Astrocyte (in vitro differentiated cells and primary cell): Measurements from ENCODE around the gene VGLL4. TPM values are rescaled to one million over a fixed set of nuclear protein-coding genes. Genes with fewer than 3 reads are reported as not detected.
A peak's percentile ranks its signal among the peaks of the same experiment; 100 is the strongest.

Experiments used
- DNase-seq: peaks from one replicate; pipeline ENCODE4 v3.0.0-alpha.2; 2010; ENCODE audit warnings: low read depth
- FAIRE-seq: peaks from 2 replicates; lab custom pipeline; 2011; peaks lifted over from hg19 to GRCh38; lab: Jason Lieb, UNC
- H2AFZ ChIP-seq: 2 replicates; pipeline ENCODE4 v1.6.0; 2012; ENCODE audit warnings: low read depth, low read length, inconsistent platforms
- H3K27ac ChIP-seq: 2 replicates; pipeline ENCODE4 v1.5.1; 2011; ENCODE audit warnings: low read depth, low read length, inconsistent platforms
- H3K27me3 ChIP-seq: 2 replicates; pipeline ENCODE4 v1.6.0; 2011; ENCODE audit warnings: low read length, inconsistent platforms; ENCODE audit not compliant: insufficient read depth
- H3K36me3 ChIP-seq: 2 replicates; pipeline ENCODE4 v1.5.1; 2011; ENCODE audit warnings: low read length, inconsistent platforms; ENCODE audit not compliant: insufficient read depth
- H3K4me1 ChIP-seq: 2 replicates; pipeline ENCODE4 v1.5.1; 2011; ENCODE audit warnings: low read length, inconsistent platforms; ENCODE audit not compliant: insufficient read depth
- H3K4me2 ChIP-seq: 2 replicates; pipeline ENCODE4 v1.6.0; 2012; ENCODE audit warnings: low read length, inconsistent platforms
- H3K4me3 ChIP-seq: 2 replicates; pipeline ENCODE4 v1.5.1; 2011; ENCODE audit warnings: low read depth, mild to moderate bottlenecking, low read length, inconsistent platforms; ENCODE audit not compliant: insufficient read depth
- H3K79me2 ChIP-seq: 2 replicates; pipeline ENCODE4 v1.6.0; 2012; ENCODE audit warnings: mild to moderate bottlenecking, low read length, inconsistent platforms; ENCODE audit not compliant: insufficient read depth
- H3K9ac ChIP-seq: 2 replicates; pipeline ENCODE4 v1.6.0; 2012; ENCODE audit warnings: mild to moderate bottlenecking, low read length, inconsistent platforms
- H3K9me3 ChIP-seq: 2 replicates; pipeline ENCODE4 v1.5.1; 2012; ENCODE audit warnings: low read depth, mild to moderate bottlenecking, low read length, inconsistent platforms; ENCODE audit not compliant: insufficient read depth
- H4K20me1 ChIP-seq: 2 replicates; pipeline ENCODE4 v1.6.0; 2012; ENCODE audit warnings: low read length, inconsistent platforms; ENCODE audit not compliant: insufficient read depth
- H3K27ac Mint-ChIP-seq: one replicate; pipeline ENCODE4 v1.8.0; 2021; ENCODE audit warnings: mild to moderate bottlenecking, mixed read lengths; ENCODE audit not compliant: unreplicated experiment
- H3K27me3 Mint-ChIP-seq: one replicate; pipeline ENCODE4 v1.8.0; 2021; ENCODE audit warnings: low read depth, mixed read lengths; ENCODE audit not compliant: unreplicated experiment
- H3K36me3 Mint-ChIP-seq: one replicate; pipeline ENCODE4 v1.8.0; 2021; ENCODE audit warnings: low read depth, mixed read lengths; ENCODE audit not compliant: unreplicated experiment
- H3K4me1 Mint-ChIP-seq: one replicate; pipeline ENCODE4 v1.8.0; 2021; ENCODE audit warnings: low read depth, mixed read lengths; ENCODE audit not compliant: unreplicated experiment
- H3K4me3 Mint-ChIP-seq: one replicate; pipeline ENCODE4 v1.8.0; 2021; ENCODE audit warnings: mild to moderate bottlenecking, moderate library complexity, mixed read lengths; ENCODE audit not compliant: unreplicated experiment
- H3K9me3 Mint-ChIP-seq: one replicate; pipeline ENCODE4 v1.8.0; 2021; ENCODE audit warnings: mild to moderate bottlenecking, mixed read lengths; ENCODE audit not compliant: unreplicated experiment
- EZH2 ChIP-seq: IDR thresholded peaks from 2 replicates; pipeline ENCODE4 v1.6.1; 2012; ENCODE audit warnings: mild to moderate bottlenecking, low read length, inconsistent platforms; ENCODE audit not compliant: insufficient read depth
- total RNA-seq: library from RNA; stranded (reverse); gene quantifications from 2 replicates; pipeline ENCODE4 v1.2.1, GENCODE V29; 2021
- TF ChIP-seq, protein P1 (sequence below): IDR thresholded peaks from 2 replicates; pipeline ENCODE4 v1.5.1; 2011; ENCODE audit warnings: low read depth, mild to moderate bottlenecking, inconsistent platforms, low read length, moderate library complexity; ENCODE audit not compliant: insufficient read depth

The VGLL4 gene
- total RNA-seq, 1 donor from 2014 or later, result 70.3 TPM

DNA sequence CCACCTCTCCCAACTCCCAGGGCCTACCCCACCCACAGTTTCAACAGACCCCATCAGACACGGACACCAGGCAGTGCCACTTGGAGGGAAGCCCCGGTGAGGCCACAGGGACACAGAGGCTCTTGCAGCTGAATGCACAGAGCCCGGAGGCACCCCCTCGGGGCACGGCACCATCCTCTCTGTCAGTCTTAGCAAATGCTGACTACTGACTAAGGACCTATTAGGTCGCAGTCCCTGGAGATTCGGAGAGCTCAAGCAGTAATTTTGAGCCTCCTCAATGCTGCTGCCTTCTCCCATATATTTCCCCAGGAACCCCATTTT, 79.9 kb downstream of the VGLL4 start:
- Histone ChIP-seq H2AFZ (no peak overlapping the region), H3K79me2 (peaks cover 93% of the 10 kb centered on the region), H3K4me1 (peaks cover 39% of the 10 kb centered on the region), H3K27ac (no peak overlapping the region), H3K9ac (no peak overlapping the region), H4K20me1 (peaks cover 63% of the 10 kb centered on the region), H3K9me3 (no peaks in the 10 kb centered on the region), H3K4me2 (no peak overlapping the region), H3K36me3 (peaks cover 29% of the 10 kb centered on the region), H3K4me3 (no peak overlapping the region), H3K27me3 (no peaks in the 10 kb centered on the region)
- H3K36me3 Mint-ChIP-seq, result peaks cover 28% of the 10 kb centered on the region
- no peaks in the 10 kb centered on the region for H3K27me3 Mint-ChIP-seq
- no peaks in the 10 kb centered on the region for H3K9me3 Mint-ChIP-seq
- DNase-seq (no peak), FAIRE-seq (no peak)
- peak overlapping the region; percentile 8 for H3K27ac Mint-ChIP-seq
- TF ChIP-seq, protein P1, sequence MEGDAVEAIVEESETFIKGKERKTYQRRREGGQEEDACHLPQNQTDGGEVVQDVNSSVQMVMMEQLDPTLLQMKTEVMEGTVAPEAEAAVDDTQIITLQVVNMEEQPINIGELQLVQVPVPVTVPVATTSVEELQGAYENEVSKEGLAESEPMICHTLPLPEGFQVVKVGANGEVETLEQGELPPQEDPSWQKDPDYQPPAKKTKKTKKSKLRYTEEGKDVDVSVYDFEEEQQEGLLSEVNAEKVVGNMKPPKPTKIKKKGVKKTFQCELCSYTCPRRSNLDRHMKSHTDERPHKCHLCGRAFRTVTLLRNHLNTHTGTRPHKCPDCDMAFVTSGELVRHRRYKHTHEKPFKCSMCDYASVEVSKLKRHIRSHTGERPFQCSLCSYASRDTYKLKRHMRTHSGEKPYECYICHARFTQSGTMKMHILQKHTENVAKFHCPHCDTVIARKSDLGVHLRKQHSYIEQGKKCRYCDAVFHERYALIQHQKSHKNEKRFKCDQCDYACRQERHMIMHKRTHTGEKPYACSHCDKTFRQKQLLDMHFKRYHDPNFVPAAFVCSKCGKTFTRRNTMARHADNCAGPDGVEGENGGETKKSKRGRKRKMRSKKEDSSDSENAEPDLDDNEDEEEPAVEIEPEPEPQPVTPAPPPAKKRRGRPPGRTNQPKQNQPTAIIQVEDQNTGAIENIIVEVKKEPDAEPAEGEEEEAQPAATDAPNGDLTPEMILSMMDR, result no peak
- TF ChIP-seq EZH2, result no peak
- peaks cover 49% of the 10 kb centered on the region for H3K4me1 Mint-ChIP-seq
- H3K4me3 Mint-ChIP-seq, result no peak overlapping the region

DNA sequence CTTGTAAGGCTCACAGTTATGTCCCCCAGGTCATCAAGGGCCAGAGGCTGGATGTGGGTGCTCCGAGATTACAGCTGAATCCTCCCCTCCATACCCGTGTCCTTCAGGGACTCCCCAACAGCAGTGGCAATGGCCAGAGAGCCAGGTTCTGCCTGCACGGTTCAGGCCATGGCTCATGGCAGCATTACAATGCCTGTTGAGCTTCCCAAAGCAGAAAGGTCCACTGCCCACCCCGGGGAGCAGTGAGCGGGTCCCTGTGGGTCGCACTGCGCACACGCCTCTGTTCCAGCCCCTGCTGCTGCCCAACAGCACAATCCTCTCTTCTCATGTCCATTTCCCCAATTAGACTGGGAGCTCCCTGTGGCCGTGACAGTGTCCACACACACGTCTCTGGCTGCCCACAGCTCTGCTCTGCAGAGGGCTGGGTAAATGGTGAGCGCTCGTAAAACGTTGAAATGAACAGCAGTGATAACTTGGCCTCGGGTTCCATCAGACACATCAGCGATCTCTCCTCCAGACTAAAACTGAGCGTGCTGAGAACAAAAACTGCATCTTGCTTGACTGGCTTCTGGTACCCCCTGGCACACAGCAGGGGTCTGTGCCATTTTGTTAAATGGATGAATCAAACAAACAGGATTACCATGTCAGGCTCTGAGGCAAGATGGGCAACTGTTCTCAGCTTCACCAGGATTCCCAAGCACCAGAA, 80.4 kb downstream of the VGLL4 start:
- H3K4me2 ChIP-seq, result no peak overlapping the region
- no peaks in the 10 kb centered on the region for H3K27me3 ChIP-seq
- Mint-ChIP-seq H3K4me1 (peaks cover 46% of the 10 kb centered on the region), H3K27me3 (no peaks in the 10 kb centered on the region), H3K27ac (peak overlapping the region; percentile 26), H3K9me3 (no peaks in the 10 kb centered on the region), H3K36me3 (peaks cover 28% of the 10 kb centered on the region), H3K4me3 (no peak overlapping the region)
- H3K79me2 ChIP-seq, result peaks cover 98% of the 10 kb centered on the region
- H3K4me1 ChIP-seq, result peaks cover 40% of the 10 kb centered on the region
- no peaks in the 10 kb centered on the region for H3K9me3 ChIP-seq
- FAIRE-seq (no peak), DNase-seq (no peak)
- no peak overlapping the region for H2AFZ ChIP-seq
- no peak overlapping the region for H3K27ac ChIP-seq
- no peak overlapping the region for H3K4me3 ChIP-seq
- H3K9ac ChIP-seq, result no peak overlapping the region
- H4K20me1 ChIP-seq, result peaks cover 68% of the 10 kb centered on the region
- peaks cover 29% of the 10 kb centered on the region for H3K36me3 ChIP-seq
- TF ChIP-seq, protein P1, result no peak
- TF ChIP-seq EZH2, result no peak

DNA sequence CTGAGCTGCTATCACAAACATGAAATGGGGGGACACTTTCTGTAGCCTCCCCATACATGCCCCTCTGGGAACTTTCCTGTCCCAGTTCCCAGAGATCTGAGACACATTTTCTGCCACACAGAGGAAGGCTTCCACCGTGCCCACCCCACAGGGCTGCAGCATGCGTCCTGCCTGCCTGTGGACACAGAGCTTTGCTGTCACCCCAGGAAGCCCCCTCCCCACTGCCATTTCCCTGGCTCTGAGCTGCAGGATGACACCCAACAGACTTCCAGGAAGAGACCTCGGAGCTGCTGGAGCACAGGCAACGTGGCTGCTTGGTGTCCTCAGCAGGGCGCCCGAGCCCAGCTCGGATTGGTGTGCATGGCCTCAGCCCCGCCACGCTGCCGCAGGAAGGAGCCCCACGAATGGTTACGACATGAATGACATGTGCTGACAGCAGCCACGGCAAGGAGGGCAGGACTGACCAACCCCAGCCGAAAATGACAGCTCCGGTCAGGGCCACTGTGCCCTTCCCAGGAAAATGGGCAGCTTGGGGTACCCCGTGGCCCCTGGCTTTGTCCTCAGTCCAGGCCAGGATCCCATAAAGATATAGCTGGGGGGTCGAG, 81.3 kb downstream of the VGLL4 start:
- peak overlapping the region; percentile 18 for H3K27ac Mint-ChIP-seq
- no peaks in the 10 kb centered on the region for H3K27me3 ChIP-seq
- peak overlapping the region; percentile 34 for H3K4me3 Mint-ChIP-seq
- H3K9ac ChIP-seq, result no peak overlapping the region
- no peak for DNase-seq
- H3K79me2 ChIP-seq, result peaks cover 90% of the 10 kb centered on the region
- H3K4me3 ChIP-seq, result no peak overlapping the region
- H3K36me3 Mint-ChIP-seq, result peaks cover 28% of the 10 kb centered on the region
- no peaks in the 10 kb centered on the region for H3K27me3 Mint-ChIP-seq
- no peak overlapping the region for H2AFZ ChIP-seq
- H3K36me3 ChIP-seq, result peaks cover 27% of the 10 kb centered on the region
- no peak overlapping the region for H3K27ac ChIP-seq
- no peak for FAIRE-seq
- no peak for TF ChIP-seq EZH2
- TF ChIP-seq, protein P1, result no peak
- H3K9me3 Mint-ChIP-seq, result no peaks in the 10 kb centered on the region
- no peaks in the 10 kb centered on the region for H3K9me3 ChIP-seq
- H3K4me2 ChIP-seq, result no peak overlapping the region
- H3K4me1 ChIP-seq, result peaks cover 40% of the 10 kb centered on the region
- peaks cover 46% of the 10 kb centered on the region for H3K4me1 Mint-ChIP-seq
- H4K20me1 ChIP-seq, result peaks cover 72% of the 10 kb centered on the region
